A549 (cell line): ENCODE results near the gene KDELR3.

Experiments used
- CEBPB ChIP-seq, 2 experiments: fragments of >200 bp in 1 of 2; sonication (Bioruptor Twin) in 1 of 2; formaldehyde crosslinking in 1 of 2; IDR thresholded peaks; 2 replicates each; pipeline ENCODE4 v1.6.1; 2012 to 2016
- ELK1 ChIP-seq: fragments of 150-350 bp; IDR thresholded peaks from 2 replicates; pipeline ENCODE4 v1.6.1; 2014; ENCODE audit warnings: low read depth, mild to moderate bottlenecking, low read length
- EP300 ChIP-seq, 2 experiments: fragments of >200 bp; sonication (Bioruptor Twin); formaldehyde crosslinking; IDR thresholded peaks; 2 replicates in 1 of 2; 3 replicates in 1 of 2; pipeline ENCODE4 v1.6.1; 2016 to 2017
- MAFK ChIP-seq: fragments of 450-650 bp; IDR thresholded peaks from 2 replicates; pipeline ENCODE4 v1.6.1; 2014; ENCODE audit not compliant: partially characterized antibody
- MAZ ChIP-seq: fragments of 150-350 bp; IDR thresholded peaks from 2 replicates; pipeline ENCODE4 v1.6.1; 2014; ENCODE audit warnings: antibody characterized with exemption, low read depth, low read length, borderline replicate concordance
- POLR2A ChIP-seq: IDR thresholded peaks from 2 replicates; pipeline ENCODE4 v1.6.1; 2012; ENCODE audit warnings: mild to moderate bottlenecking, low read length
- RFX5 ChIP-seq: fragments of 450-650 bp; IDR thresholded peaks from 2 replicates; pipeline ENCODE4 v1.7.1; 2014; ENCODE audit warnings: antibody characterized with exemption, mild to moderate bottlenecking, moderate library complexity
- USF2 ChIP-seq: fragments of 450-650 bp; IDR thresholded peaks from 2 replicates; pipeline ENCODE4 v1.6.1; 2014; ENCODE audit warnings: antibody characterized with exemption
- TF ChIP-seq, protein P1 (sequence below): fragments of >200 bp; sonication (Bioruptor Twin); formaldehyde crosslinking; IDR thresholded peaks from 3 replicates; pipeline ENCODE4 v1.5.1; 2016

DNA sequence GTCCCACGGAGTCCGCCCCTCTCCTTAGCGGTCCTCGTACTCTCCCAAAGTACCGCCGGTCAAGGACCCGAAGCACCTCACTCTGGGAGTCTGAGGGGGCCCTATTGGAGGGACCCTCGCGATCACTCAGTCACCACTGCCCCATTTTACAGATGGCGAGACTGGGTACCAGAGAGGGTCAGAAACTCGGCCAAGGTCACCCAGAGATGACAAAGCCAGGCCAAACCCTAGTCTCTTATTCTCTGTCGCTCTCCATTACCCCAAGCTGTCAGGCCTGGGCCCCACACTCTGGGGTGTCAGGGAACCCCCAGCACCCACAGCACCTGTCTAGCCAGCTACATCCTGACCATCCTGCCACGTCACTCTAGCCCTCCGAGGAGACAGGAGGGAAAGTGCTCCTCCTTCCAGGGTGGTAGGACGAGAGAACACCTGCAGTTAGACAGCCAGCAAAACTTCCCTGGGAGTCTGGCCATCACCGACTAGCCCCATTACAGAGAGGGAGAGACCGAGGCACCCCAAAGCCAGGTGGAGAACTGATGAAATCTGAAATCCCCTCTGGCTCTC lies 11.5 kb upstream of the KDELR3 start:
- no peak for TF ChIP-seq MAFK
- TF ChIP-seq, protein P1, sequence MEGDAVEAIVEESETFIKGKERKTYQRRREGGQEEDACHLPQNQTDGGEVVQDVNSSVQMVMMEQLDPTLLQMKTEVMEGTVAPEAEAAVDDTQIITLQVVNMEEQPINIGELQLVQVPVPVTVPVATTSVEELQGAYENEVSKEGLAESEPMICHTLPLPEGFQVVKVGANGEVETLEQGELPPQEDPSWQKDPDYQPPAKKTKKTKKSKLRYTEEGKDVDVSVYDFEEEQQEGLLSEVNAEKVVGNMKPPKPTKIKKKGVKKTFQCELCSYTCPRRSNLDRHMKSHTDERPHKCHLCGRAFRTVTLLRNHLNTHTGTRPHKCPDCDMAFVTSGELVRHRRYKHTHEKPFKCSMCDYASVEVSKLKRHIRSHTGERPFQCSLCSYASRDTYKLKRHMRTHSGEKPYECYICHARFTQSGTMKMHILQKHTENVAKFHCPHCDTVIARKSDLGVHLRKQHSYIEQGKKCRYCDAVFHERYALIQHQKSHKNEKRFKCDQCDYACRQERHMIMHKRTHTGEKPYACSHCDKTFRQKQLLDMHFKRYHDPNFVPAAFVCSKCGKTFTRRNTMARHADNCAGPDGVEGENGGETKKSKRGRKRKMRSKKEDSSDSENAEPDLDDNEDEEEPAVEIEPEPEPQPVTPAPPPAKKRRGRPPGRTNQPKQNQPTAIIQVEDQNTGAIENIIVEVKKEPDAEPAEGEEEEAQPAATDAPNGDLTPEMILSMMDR, result no peak
- no peak for TF ChIP-seq USF2
- TF ChIP-seq ELK1, result no peak
- TF ChIP-seq CEBPB (IDR thresholded peaks at IDR 0.05), result no peak
- TF ChIP-seq POLR2A, result no peak
- no peak for TF ChIP-seq EP300 (IDR thresholded peaks at IDR 0.05)
- TF ChIP-seq MAZ, result no peak
- no peak for TF ChIP-seq RFX5
